HepG2 (cell line): ENCODE results near the gene RPL5. TPM values are rescaled to one million over a fixed set of nuclear protein-coding genes. Genes with fewer than 3 reads are reported as not detected.
A peak's percentile ranks its signal among the peaks of the same experiment; 100 is the strongest.

Experiments
- AHDC1 ChIP-seq: sonication (generic); formaldehyde crosslinking; IDR thresholded peaks from 2 replicates; pipeline ENCODE4 v1.5.1; 2020; ENCODE audit warnings: mild to moderate bottlenecking, missing genetic modification reagents, borderline replicate concordance
- CBFB ChIP-seq: sonication (generic); formaldehyde crosslinking; IDR thresholded peaks from 2 replicates; pipeline ENCODE4 v1.4.0; 2020; ENCODE audit warnings: missing genetic modification reagents
- DDIT3 ChIP-seq: sonication (generic); formaldehyde crosslinking; IDR thresholded peaks from 2 replicates; pipeline ENCODE4 v1.4.0; 2020; ENCODE audit warnings: mild to moderate bottlenecking, missing genetic modification reagents
- HMG20B ChIP-seq: conservative IDR thresholded peaks from 2 replicates; pipeline ENCODE4 v1.6.1; 2016; ENCODE audit warnings: missing genetic modification reagents, missing compliant biosample characterization
- MAF1 ChIP-seq: sonication (generic); formaldehyde crosslinking; IDR thresholded peaks from 2 replicates; pipeline ENCODE4 v1.5.0; 2020; ENCODE audit warnings: missing genetic modification reagents, borderline replicate concordance
- PHF21A ChIP-seq: sonication (generic); formaldehyde crosslinking; IDR thresholded peaks from 2 replicates; pipeline ENCODE4 v1.5.0; 2020; ENCODE audit warnings: mild to moderate bottlenecking, missing genetic modification reagents
- RBFOX2 ChIP-seq: fragments of 200-400 bp; formaldehyde crosslinking; IDR thresholded peaks from 2 replicates; pipeline ENCODE4 v1.6.1; 2017; ENCODE audit warnings: low read depth, mild to moderate bottlenecking, low read length
- SKIL ChIP-seq: sonication (generic); formaldehyde crosslinking; IDR thresholded peaks from 2 replicates; pipeline ENCODE4 v1.8.0; 2022; ENCODE audit warnings: missing genetic modification reagents, mild to moderate bottlenecking, moderate library complexity, borderline replicate concordance
- SOX13 ChIP-seq, 3 experiments: fragments of 450-650 bp in 1 of 3; sonication (generic) in 1 of 3; formaldehyde crosslinking in 1 of 3; IDR thresholded peaks in 2 of 3; conservative IDR thresholded peaks in 1 of 3; 2 replicates each; pipeline versions ENCODE4 v1.5.0 to v1.6.1; 2016 to 2020; ENCODE audit warnings: antibody characterized with exemption in 1 of 3, mild to moderate bottlenecking in 1 of 3, missing compliant biosample characterization in 1 of 3, missing genetic modification reagents in 1 of 3, moderate library complexity in 1 of 3
- ZFP91 ChIP-seq: sonication (generic); formaldehyde crosslinking; IDR thresholded peaks from 2 replicates; pipeline ENCODE4 v1.9.0; 2022; ENCODE audit warnings: missing genetic modification reagents, mild to moderate bottlenecking, borderline replicate concordance
- ZNF263 ChIP-seq: sonication (generic); formaldehyde crosslinking; IDR thresholded peaks from 2 replicates; pipeline ENCODE4 v1.4.0; 2020; ENCODE audit warnings: missing genetic modification reagents
- ZNF335 ChIP-seq: sonication (generic); formaldehyde crosslinking; IDR thresholded peaks from 2 replicates; pipeline ENCODE4 v1.4.0; 2020; ENCODE audit warnings: missing genetic modification reagents
- ZNF574 ChIP-seq: sonication (generic); formaldehyde crosslinking; IDR thresholded peaks from 2 replicates; pipeline ENCODE4 v1.4.0; 2020; ENCODE audit warnings: missing genetic modification reagents
- ZNF777 ChIP-seq: sonication (generic); formaldehyde crosslinking; IDR thresholded peaks from 2 replicates; pipeline ENCODE4 v1.4.0; 2020; ENCODE audit warnings: missing genetic modification reagents
- polyA plus RNA-seq, 8 experiments: library from polyadenylated mRNA; depleted of rRNA in 3 of 8; stranded (reverse) in 7 of 8; unstranded in 1 of 8; fragments of >200 nt; fragmentation: Illumina TruSeq in 4 of 8; extraction: Trizol in 4 of 8; gene quantifications; 2 replicates each; pipeline versions ENCODE4 v1.2.1 to v1.2.3, GENCODE V29; 2011 to 2016; ENCODE audit warnings: low read depth in 4 of 8, missing spikeins in 1 of 8, mixed read lengths in 1 of 8; ENCODE audit not compliant: insufficient read depth in 1 of 8
- total RNA-seq, 5 experiments: library from RNA; depleted of rRNA; stranded (reverse); fragments of >200 nt; fragmentation: Illumina TruSeq; extraction: Trizol; gene quantifications; 2 replicates each; pipeline ENCODE4 v1.2.3, GENCODE V29; 2016; ENCODE audit warnings: low read depth in 1 of 5

Gene RPL5
- total and polyA plus RNA-seq, 2 of the 13 experiments (the other 11 are each of a cell fraction or from before 2014, with no cell fraction given): 2,304 to 2,520 TPM

GRCh38 chr1:92784639-92785500 is 47.0 kb upstream of the RPL5 start, which contains the start of gene EVI5 (continued):
- TF ChIP-seq ZNF574: peak; percentile 90
- peak; percentile 95 for TF ChIP-seq ZNF777 (CRISPR knock-in tag)
- peak; percentile 58; the same call in 1 of the 2 replicates for TF ChIP-seq AHDC1 (CRISPR knock-in tag)
- TF ChIP-seq PHF21A (CRISPR knock-in tag): peak; percentile 42; the same call in 1 of the 2 replicates
- TF ChIP-seq CBFB: peak; percentile 15; the same call in 1 of the 2 replicates
- TF ChIP-seq ZFP91 (CRISPR knock-in tag): peak; percentile 98
- TF ChIP-seq SOX13 (IDR thresholded peaks at IDR 0.05): no peak
- peak in 1 of 2 experiments; percentile 58; a peak in 1 of 4 replicates for TF ChIP-seq SOX13 (CRISPR knock-in tag; conservative IDR thresholded peaks at IDR 0.05 in 1 of 2, IDR thresholded peaks at IDR 0.05 in 1 of 2)
- peak; percentile 88 for TF ChIP-seq RBFOX2
- peak; percentile 84 for TF ChIP-seq ZNF263
- TF ChIP-seq MAF1: peak; percentile 68
- peak; percentile 92 for TF ChIP-seq ZNF335 (CRISPR knock-in tag)
- 0 out of 2 replicates have a peak, but pooled peaks have one; percentile 29 for TF ChIP-seq HMG20B (CRISPR knock-in tag)
- TF ChIP-seq SKIL (CRISPR knock-in tag): no peak; the same call in 1 of the 2 replicates
- no peak for TF ChIP-seq DDIT3 (CRISPR knock-in tag)
